ENCODE data around the gene ALOX5AP. TPM values are rescaled to one million over a fixed set of nuclear protein-coding genes. Genes with fewer than 3 reads are reported as not detected.
A peak's percentile ranks its signal among the peaks of the same experiment; 100 is the strongest.

ALOX5AP gene
- total RNA-seq, 1 donor from 2014 or later: 33.6 TPM

DNA sequence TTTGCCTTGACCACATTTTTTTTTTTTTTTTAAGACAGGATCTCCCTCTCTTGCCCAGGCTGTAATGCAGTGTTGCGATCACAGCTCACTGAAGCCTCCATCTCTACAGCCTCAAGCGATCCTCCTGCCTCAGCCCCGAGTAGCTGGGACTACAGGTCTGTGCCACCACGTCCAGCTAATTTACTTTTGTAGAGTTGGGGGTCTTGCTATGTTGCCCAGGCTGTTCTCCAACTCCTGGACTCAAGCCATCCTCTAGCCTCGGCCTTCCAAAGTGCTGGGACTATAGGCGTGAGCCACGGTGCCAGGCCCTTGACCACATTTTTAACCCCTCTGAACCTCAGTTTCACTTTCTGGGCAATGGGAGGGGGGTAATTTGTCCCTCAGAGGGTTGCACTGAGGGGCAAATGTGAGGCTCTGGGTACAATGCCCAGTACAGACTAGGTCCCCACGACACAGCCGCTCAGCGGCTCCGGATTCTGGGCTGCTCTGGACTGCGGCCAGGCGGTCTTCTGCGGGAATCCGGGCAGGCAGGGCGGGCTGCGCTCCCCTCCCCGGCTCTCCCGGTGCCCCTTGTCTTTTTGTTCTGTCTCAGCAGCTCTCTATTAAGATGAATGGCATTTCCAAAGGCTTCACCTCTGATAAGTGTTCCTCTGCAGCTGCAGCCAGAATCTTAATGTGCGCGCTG lies 3.8 kb upstream of the ALOX5AP start:
- no peaks in the 10 kb centered on the region for H3K9me3 ChIP-seq
- no peaks in the 10 kb centered on the region for H3K36me3 ChIP-seq
- no peaks in the 10 kb centered on the region for H3K27me3 ChIP-seq
- intact Hi-C loops (cut with DNase I): no loop called here
- no peak overlapping the region for H3K4me3 ChIP-seq
- no peaks in the 10 kb centered on the region for H3K4me1 ChIP-seq
- DNase-seq (ENCODE audit: extremely low spot score in 2 of 2): no peak
- TF ChIP-seq POLR2AphosphoS5 (IDR thresholded peaks at IDR 0.05; ENCODE audit: insufficient read depth in 1 of 2, low read depth in 1 of 2) (no peak), POLR2A (IDR thresholded peaks at IDR 0.05) (no peak)
- TF ChIP-seq, protein P1, sequence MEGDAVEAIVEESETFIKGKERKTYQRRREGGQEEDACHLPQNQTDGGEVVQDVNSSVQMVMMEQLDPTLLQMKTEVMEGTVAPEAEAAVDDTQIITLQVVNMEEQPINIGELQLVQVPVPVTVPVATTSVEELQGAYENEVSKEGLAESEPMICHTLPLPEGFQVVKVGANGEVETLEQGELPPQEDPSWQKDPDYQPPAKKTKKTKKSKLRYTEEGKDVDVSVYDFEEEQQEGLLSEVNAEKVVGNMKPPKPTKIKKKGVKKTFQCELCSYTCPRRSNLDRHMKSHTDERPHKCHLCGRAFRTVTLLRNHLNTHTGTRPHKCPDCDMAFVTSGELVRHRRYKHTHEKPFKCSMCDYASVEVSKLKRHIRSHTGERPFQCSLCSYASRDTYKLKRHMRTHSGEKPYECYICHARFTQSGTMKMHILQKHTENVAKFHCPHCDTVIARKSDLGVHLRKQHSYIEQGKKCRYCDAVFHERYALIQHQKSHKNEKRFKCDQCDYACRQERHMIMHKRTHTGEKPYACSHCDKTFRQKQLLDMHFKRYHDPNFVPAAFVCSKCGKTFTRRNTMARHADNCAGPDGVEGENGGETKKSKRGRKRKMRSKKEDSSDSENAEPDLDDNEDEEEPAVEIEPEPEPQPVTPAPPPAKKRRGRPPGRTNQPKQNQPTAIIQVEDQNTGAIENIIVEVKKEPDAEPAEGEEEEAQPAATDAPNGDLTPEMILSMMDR (IDR thresholded peaks at IDR 0.05): no peak
- no peak overlapping the region for H3K27ac ChIP-seq

DNA sequence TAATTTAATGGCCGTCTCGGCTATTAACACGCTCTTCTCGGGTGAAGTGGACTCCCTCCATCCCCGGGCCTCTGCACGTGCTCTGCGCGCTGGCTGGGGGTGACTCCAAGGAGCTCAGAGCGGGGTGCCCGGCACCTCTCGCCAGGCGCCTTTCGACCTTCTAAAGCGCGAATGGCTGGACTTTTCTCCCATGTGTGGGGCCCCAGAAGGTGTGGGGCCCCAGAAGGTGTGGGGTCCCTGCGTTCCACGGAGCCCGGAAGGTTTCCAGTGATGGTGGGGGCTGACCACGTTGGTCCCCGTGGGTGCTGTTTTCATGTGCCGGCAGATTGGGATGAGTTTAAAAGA lies 3.3 kb upstream of the ALOX5AP start:
- H3K4me3 ChIP-seq: no peak overlapping the region

DNA sequence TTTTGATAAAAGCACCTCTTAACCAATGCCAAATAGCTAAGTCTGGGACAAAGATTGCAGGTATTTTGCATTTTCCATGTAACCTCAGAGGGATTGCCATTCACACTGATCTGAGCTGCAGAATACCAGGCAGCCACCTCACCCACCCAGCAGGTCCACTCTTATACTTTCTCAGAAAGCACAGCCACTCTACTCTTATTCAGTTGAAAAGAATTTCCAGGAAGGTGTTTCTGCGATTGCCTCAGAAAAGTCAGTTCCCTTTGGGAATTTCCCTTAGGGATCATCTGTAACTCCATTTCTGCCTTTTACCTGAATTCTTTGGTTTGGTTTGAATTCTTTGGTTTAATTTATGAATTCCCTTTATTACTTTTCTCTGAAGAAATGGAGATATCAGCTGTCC lies 904 bp upstream of the ALOX5AP start:
- Histone ChIP-seq H3K9me3 (no peaks in the 10 kb centered on the region), H3K4me3 (no peak overlapping the region), H3K4me1 (no peaks in the 10 kb centered on the region), H3K36me3 (no peaks in the 10 kb centered on the region), H3K27ac (no peak overlapping the region), H3K27me3 (no peaks in the 10 kb centered on the region)
- intact Hi-C loops (cut with DNase I): no loop called here
- DNase-seq (ENCODE audit: extremely low spot score in 2 of 2): no peak
- TF ChIP-seq POLR2AphosphoS5 (IDR thresholded peaks at IDR 0.05; ENCODE audit: insufficient read depth in 1 of 2, low read depth in 1 of 2) (no peak), POLR2A (IDR thresholded peaks at IDR 0.05) (no peak)
- TF ChIP-seq, protein P1 (IDR thresholded peaks at IDR 0.05): no peak

More for the DNA sequence above, 3.3 kb upstream of the ALOX5AP start:
- Histone ChIP-seq H3K27me3 (no peaks in the 10 kb centered on the region), H3K4me1 (no peaks in the 10 kb centered on the region), H3K36me3 (no peaks in the 10 kb centered on the region), H3K27ac (no peak overlapping the region), H3K9me3 (no peaks in the 10 kb centered on the region)
- intact Hi-C loops (cut with DNase I): no loop called here
- TF ChIP-seq, protein P1 (IDR thresholded peaks at IDR 0.05): no peak
- TF ChIP-seq POLR2AphosphoS5 (IDR thresholded peaks at IDR 0.05; ENCODE audit: insufficient read depth in 1 of 2, low read depth in 1 of 2) (no peak), POLR2A (IDR thresholded peaks at IDR 0.05) (no peak)
- DNase-seq (ENCODE audit: extremely low spot score in 2 of 2): no peak

DNA sequence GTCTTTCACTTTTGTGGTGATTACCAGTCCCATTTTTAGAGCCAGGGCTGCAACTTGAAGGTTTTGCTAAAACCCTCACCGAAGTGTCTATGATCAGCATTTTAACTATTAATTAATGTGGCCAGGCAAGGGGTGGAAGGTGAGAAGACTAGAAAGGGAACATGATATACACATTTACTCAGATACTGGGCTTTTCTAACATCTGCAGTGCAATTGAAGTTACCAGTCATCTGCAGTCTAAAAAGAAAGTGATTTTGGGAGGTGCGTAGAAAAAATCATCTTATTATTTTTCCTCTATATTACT lies 481 bp downstream of the ALOX5AP start:
- H3K4me3 ChIP-seq: peak overlapping the region in 1 of 2 donors; percentile 28
- no peaks in the 10 kb centered on the region for H3K9me3 ChIP-seq
- TF ChIP-seq POLR2A (IDR thresholded peaks at IDR 0.05): no peak
- no peak for TF ChIP-seq POLR2AphosphoS5 (IDR thresholded peaks at IDR 0.05; ENCODE audit: insufficient read depth in 1 of 2, low read depth in 1 of 2)
- TF ChIP-seq, protein P1 (IDR thresholded peaks at IDR 0.05): no peak
- H3K4me1 ChIP-seq: peaks cover 7% of the 10 kb centered on the region
- no peaks in the 10 kb centered on the region for H3K36me3 ChIP-seq
- no peak overlapping the region for H3K27ac ChIP-seq
- intact Hi-C loops (cut with DNase I): no loop called here
- DNase-seq (ENCODE audit: extremely low spot score in 2 of 2): no peak
- H3K27me3 ChIP-seq: no peaks in the 10 kb centered on the region

DNA sequence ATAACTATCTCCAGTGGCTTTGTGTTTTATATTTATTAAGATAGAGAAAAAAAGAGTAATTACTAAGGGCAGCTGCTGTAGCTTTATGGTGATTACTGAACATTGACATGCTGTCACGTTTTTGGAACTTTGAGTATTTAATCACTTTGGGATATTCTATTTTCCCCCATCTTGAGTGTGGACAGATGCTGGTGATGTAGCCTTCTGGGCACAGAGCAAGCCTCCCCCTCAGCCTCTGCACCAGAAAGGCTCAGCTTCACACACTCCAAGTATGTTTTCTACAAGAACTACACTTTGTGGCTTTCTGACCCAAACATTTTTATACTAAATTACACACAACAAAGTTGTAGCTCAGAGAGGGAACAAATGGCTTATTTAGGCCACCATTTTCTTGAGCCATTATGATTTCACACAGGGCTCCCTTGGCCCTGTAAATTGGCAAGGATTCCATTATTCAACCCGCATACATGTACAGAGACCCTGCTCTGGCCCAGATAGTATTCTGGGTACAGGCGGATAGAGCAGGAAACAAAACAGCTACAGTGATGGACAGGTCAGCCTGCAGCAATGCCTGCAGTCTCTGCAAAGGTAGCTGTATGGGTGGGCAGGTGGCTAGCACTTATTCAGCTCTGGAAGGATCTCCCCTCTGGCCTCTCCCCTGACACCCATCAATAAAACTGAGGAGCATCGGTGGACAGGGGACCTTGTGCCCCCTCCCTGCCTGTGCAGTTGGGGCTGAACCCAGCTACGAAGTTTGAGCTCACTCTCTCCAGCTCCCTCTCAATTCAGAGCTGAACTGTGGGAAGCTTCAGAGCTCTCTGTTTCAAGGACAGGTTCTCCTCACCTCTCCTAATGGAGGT lies 1.3 kb downstream of the ALOX5AP start:
- H3K27me3 ChIP-seq: no peaks in the 10 kb centered on the region

More for the DNA sequence above, 1.3 kb downstream of the ALOX5AP start:
- TF ChIP-seq POLR2A (IDR thresholded peaks at IDR 0.05) (no peak), POLR2AphosphoS5 (IDR thresholded peaks at IDR 0.05; ENCODE audit: insufficient read depth in 1 of 2, low read depth in 1 of 2) (no peak)
- TF ChIP-seq, protein P1 (IDR thresholded peaks at IDR 0.05): no peak
- Histone ChIP-seq H3K27ac (no peak overlapping the region), H3K4me3 (peak overlapping the region in 1 of 2 donors; percentile 28), H3K4me1 (peaks cover 7% of the 10 kb centered on the region), H3K9me3 (no peaks in the 10 kb centered on the region), H3K36me3 (no peaks in the 10 kb centered on the region)
- intact Hi-C loops (cut with DNase I): no loop called here
- DNase-seq (ENCODE audit: extremely low spot score in 2 of 2): no peak

Measured in vagina (tissue), 2 donors.